Stimulated activated CD4-positive, alpha-beta T cell treated with anti-CD3 and anti-CD28 coated beads, Interleukin-4, amount 100 ng/mL, for 1 hour (primary cell): ENCODE measurements around the gene SAE1.
A peak's percentile ranks its signal among the peaks of the same experiment; 100 is the strongest.
"Not testable (repeated sequence)": the region's sequence is repeated elsewhere in the genome, so short reads cannot be mapped to it uniquely, and the experiment has no call there.

Experiments used
- DNase-seq: peaks from one replicate; pipeline ENCODE4 v3.0.0-alpha.2; 2020

The SAE1 gene

GRCh38 chr19:47130589-47131227, at the start of gene SAE1:
Gene SAE1 (plus strand): TSS chr19:47130835. CDS start chr19:47130931, 96 bp downstream.
- peak; percentile 88 for DNase-seq

- no peak for DNase-seq
Measured at GRCh38 chr19:47081095-47081494, 49.5 kb upstream of the SAE1 start.

GRCh38 chr19:47082493-47082892, 48.1 kb upstream of the SAE1 start:
- DNase-seq: no peak

- no peak for DNase-seq
Measured at GRCh38 chr19:47084879-47085439, 45.7 kb upstream of the SAE1 start.

- no peak for DNase-seq
Measured at GRCh38 chr19:47086280-47086679, 44.4 kb upstream of the SAE1 start.

- DNase-seq: no peak
Measured at GRCh38 chr19:47089767-47090350, 40.8 kb upstream of the SAE1 start.

- DNase-seq: no peak
Measured at GRCh38 chr19:47093254-47093653, 37.4 kb upstream of the SAE1 start.

GRCh38 chr19:47093841-47094240, 36.8 kb upstream of the SAE1 start:
- DNase-seq: no peak

GRCh38 chr19:47094557-47095475, 35.8 kb upstream of the SAE1 start:
- DNase-seq: peak; percentile 20

GRCh38 chr19:47095476-47096099, 35.0 kb upstream of the SAE1 start:
- DNase-seq: no peak

- DNase-seq: no peak
Measured at GRCh38 chr19:47096100-47096704, 34.4 kb upstream of the SAE1 start.

GRCh38 chr19:47096721-47097120, 33.9 kb upstream of the SAE1 start:
- no peak for DNase-seq

- no peak for DNase-seq
Measured at GRCh38 chr19:47097396-47098201, 33.0 kb upstream of the SAE1 start.

- no peak for DNase-seq
Measured at GRCh38 chr19:47098608-47099007, 32.0 kb upstream of the SAE1 start.

GRCh38 chr19:47099576-47100050, 31.0 kb upstream of the SAE1 start:
- no peak for DNase-seq

- DNase-seq: no peak
Measured at GRCh38 chr19:47100290-47100689, 30.3 kb upstream of the SAE1 start.

GRCh38 chr19:47101116-47101515, 29.5 kb upstream of the SAE1 start:
- DNase-seq: not testable (repeated sequence)

GRCh38 chr19:47102346-47103060, 28.1 kb upstream of the SAE1 start:
- DNase-seq: no peak

- DNase-seq: no peak
Measured at GRCh38 chr19:47104680-47105079, 26.0 kb upstream of the SAE1 start.

- no peak for DNase-seq
Measured at GRCh38 chr19:47105874-47106273, 24.8 kb upstream of the SAE1 start.

GRCh38 chr19:47106821-47107201, 23.8 kb upstream of the SAE1 start:
- DNase-seq: no peak
